NCI-H2171 (cell line): Measurements from ENCODE around the gene FBXO2.
A peak's percentile ranks its signal among the peaks of the same experiment; 100 is the strongest.

Source experiments
- DNase-seq: peaks from one replicate; lab custom pipeline; 2025; lab: John Stamatoyannopoulos, UW

FBXO2 gene, protein sequence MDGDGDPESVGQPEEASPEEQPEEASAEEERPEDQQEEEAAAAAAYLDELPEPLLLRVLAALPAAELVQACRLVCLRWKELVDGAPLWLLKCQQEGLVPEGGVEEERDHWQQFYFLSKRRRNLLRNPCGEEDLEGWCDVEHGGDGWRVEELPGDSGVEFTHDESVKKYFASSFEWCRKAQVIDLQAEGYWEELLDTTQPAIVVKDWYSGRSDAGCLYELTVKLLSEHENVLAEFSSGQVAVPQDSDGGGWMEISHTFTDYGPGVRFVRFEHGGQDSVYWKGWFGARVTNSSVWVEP

DNA sequence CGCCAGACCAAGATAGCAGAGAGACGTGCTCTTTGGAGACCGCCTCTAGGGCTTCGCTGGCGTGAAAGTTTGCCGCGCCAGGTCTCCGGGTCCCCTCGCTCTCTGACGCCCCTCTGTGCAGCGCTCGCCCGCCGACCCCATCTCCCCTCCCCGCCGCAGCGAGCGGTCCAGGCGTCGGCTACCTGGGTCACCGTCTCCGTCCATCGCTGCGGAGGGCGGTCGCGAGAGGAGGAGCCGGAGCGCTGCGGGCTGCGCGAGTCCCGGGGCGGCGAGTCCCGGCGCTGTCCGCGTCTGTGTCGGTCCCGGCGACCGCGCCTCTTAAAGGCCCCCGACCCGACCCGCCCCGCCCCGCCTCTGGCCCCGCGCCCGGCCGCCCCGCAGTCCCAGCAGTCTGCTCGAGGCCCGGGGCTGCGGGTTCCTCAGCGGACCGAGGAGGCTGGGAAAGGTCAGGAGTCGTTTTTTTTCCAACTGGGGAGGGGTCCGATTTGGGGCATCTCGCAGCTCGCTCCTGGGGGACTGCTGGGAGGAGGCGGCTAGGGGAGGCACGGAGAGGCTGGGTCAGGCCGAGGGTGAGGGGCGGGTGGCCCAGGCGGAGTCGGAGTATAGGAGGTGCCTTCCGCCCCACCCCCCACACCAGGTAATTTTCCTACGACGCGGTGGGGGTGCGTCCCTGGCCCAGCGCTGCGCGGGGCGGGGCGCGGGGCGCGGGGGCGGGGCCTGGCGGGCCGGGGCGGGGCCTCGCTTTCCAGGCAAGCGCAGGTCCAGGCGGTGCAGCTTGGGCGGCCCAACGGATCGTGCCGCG lies at the start of gene FBXO2, which contains the start of gene FBXO44:
Gene FBXO2 (minus strand): TSS at position 293 of the 802 bp plus-strand sequence. CDS start 89 bp downstream, at position 204.
Gene FBXO44 (plus strand): TSS at position 741 of the 802 bp plus-strand sequence. CDS start 959 bp downstream, outside the sequence.
- DNase-seq: peak; percentile 44

DNA sequence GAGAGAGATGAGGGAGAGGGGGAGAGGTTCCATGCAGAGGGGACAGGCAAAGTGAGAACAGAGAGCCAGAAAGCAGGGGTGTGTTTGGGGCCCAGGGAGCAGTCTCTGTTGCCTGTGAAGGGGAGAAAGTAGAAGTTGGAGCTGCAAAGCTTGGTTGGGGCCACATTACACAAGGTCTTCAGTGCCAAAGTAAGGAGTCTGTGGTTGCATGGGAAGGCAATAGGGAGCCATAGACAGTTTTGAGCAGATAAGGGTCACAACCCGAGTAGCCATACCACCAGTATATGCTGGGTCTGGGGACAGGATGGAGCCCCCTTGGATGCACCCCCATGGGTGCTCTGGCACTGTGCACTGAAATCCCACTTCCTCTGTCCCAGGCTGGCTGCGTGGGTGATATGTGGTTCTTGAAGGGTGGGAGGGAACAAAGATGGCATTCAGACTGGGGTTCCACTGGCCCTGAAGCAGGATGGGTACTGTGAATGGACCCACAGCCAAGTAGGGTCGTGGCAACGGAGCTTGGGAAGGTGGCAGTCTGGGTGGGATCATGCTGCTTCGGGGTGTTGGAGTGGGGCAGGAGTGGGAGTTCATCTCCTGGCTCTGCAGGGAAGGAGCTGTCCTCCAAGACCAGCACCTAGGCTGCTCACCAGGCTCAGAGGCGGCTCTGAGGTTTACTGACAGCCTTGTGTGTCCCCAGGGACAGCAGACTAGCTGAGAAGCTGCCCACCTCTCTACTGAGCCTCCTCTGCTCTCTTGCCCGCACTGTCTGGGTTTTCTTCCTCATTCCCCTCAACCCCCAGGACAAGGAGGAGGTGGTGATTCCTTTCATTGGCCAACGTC lies 49.3 kb upstream of the FBXO2 start:
- DNase-seq: no peak

DNA sequence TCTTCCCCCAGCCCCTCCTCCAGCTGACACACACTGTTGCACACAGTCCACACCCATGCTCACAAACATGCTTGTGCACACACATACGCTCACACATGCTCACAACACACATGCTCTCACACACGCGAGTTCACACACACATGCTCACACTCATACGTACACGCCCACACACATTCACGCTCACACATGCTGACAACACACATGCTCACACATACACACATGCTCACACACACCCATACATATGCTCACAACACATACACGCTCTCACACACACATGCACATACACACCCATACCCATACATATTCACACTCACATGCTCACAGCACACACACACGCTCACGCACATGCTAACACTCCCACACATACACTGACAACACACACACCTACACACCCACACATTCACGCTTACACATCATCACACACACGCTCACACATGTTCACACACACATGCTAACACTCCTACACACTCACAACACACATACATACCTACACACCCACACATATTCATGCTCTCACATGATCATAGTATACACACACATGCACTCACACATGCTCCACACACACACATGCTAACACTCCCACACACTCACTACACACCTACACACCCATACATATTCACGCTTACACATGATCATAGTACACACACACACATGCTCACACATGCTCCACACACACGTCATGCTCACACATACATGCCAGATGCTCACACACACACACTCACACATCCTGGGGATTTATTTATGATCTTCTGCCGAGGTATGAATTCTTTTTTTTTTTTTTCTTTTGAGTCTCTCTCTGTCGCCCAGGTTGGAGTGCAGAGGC lies 48.0 kb upstream of the FBXO2 start:
- DNase-seq: no peak

DNA sequence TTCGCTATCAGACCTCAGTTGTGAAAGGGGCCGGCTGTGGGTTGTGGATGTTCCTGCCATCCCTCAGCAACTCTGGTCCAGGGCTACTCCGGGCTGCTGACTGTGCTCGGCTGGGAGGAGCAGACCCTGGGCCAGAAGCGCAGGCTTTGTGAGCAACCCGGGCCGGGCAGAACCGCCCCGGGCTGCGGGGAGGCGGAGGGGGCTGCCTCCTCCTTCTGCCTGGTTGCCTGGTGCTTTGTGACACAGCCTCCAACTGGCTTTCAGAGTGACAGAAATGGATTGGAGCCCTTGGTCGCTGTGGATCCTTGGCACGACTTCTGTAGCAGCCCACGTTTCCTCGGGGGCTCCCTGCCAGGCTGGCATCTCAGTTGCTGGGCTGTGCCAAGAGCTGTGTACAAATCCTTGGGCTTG lies 47.3 kb upstream of the FBXO2 start:
- peak; percentile 31 for DNase-seq

DNA sequence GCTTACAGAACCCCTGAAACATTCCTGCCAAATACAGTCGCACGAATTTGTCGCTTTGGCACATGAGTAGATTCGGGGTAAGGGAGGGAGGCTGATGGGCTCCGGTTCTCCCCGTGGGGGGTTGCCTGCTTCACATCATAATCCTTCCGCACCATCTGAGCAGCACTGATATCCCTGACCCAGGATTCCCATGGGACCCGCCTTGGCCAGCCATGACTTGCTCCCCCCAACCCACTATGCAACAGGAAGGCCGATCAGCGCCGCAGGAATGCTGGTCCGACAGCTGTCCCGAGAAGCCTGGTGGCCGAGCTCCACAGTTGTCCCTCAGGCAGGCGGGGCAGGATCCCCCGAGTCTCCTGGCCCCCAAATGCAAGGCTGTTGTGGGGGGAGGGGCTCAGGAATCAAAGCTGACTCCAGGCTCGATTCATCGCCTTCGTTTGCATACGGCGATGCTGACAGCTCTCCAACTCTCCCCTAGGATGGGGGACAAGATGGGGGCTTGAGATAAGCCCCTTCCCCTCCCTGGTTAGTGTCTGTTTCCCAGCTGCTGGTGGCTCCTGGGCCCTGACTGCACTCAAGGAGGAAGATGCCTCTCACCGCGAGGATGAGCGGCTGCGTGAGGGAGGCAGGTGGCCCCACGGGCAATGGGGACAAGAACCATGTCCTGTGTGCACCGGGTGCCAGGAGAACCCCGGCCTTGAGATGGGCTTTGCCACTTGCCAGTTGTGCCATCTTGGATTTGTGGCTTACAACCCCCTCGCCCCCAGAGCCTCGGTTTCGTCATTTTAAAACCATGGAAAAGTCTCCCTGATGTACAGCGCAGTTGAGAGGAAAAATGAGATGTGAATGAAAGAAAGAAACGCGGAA lies 46.6 kb upstream of the FBXO2 start:
- peak; percentile 93 for DNase-seq

DNA sequence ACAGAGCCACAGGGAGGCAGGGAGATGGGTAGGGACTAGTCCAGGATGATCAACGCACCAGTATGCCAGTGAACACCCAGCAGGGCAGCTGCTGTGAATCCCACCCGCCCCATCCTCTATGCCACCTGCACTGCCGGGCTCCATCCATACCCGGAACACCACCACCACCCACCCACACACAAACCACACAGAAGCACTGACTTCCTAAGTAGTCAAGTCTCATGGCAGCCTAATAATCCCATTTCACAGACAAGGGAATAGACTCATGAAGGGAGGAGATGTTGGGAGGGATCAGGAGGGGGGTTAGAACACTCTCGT lies 43.6 kb upstream of the FBXO2 start:
- no peak for DNase-seq

DNA sequence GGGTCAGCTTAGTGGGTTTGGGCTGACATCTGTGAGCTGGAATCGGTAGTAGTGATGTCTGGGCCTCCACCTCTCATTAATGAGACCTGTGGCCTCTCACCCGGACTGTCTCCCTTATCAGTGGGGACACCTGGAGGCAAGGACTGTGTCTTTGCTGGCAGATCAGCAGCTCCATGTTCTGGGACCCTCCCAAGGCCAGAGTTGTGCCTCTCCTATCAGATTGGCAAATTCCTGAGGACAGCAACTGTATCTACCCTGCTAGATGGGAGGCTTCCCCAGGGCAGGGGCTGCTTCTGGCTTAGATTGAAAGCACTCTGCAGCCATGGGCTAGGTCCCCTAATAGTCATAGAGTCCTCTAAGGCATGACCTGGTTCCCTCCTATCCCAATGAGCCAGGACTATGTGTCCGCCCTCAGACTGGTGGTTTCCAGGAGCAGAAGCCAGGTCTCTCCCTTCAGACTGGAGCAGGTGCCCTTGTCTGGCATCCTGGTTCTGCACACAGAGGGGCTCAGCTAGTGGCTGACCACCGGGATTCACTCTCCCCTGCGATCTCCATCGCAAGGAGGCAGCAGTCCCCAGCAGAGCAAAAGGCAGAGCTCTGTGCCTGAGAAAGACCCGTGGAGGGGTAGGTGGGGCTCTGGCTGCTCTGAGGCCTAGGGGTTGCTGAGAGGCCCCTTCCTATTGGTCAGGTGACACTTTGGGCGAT lies 43.1 kb upstream of the FBXO2 start:
- DNase-seq: no peak

DNA sequence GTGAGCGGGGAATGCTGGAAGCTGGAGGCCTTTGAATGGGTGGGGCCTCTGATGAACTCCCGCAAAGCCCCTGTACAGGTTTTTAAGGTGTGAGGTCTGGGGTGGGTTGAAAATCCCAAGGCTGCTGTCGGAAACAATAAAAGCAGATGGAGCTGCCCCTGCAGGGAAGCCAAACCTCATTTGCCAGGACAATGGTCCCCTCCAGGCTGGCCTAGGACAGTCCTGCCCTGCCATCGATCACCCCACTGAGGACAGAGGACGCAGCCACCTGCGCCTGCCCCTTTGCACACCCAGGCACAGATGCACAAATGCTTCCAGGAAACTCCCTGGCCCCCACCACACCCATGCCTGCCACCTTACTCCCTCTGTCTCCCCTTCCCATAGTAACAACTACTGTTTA lies 41.6 kb upstream of the FBXO2 start:
- DNase-seq: no peak

DNA sequence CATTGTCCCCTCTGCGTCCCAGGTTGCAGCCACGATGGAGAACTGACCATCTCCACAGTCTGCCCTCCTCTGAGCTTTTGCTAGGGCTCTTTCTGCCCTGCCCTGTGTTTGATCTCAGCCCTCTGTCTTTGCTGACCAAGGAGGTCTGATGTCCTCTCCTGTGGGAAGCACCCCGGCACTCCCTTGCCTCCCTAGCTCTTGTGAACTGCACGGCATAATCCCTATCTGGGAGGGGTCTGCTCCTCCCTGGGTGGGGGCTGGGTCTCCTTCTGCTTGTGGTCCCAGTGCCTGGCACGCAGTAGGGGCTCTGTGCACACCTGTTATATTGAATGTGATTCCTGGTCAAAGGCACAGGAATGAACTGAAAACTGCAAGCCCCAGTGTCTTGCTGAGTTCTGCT lies 39.7 kb upstream of the FBXO2 start:
- no peak for DNase-seq

DNA sequence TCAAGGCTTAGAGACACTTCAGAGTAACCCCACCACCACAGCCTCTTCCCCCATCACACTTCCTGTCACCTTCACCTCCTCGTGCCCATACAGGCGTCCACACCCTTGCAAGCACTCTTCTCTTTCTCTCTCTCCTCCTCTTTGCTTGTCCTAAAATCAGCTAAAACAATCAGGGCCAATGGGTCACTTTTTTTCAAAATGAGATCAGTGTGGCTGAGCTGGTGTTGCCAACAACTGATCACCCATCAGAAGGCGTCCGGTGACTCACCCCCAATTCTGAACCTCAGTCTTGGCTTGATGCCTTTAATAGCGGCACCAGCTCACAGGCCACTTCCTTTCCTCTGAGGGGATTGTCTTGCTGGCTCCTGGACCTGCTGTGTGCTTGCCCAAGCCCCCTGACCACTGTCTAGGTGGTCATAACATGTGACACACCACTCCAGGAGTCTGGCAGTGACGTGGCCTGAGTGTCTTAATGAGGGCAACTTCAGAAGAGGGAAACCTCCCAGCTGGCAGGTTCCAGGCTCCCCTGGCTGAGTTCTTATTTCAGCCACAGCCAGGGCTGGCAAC lies 38.9 kb upstream of the FBXO2 start:
- DNase-seq: no peak

DNA sequence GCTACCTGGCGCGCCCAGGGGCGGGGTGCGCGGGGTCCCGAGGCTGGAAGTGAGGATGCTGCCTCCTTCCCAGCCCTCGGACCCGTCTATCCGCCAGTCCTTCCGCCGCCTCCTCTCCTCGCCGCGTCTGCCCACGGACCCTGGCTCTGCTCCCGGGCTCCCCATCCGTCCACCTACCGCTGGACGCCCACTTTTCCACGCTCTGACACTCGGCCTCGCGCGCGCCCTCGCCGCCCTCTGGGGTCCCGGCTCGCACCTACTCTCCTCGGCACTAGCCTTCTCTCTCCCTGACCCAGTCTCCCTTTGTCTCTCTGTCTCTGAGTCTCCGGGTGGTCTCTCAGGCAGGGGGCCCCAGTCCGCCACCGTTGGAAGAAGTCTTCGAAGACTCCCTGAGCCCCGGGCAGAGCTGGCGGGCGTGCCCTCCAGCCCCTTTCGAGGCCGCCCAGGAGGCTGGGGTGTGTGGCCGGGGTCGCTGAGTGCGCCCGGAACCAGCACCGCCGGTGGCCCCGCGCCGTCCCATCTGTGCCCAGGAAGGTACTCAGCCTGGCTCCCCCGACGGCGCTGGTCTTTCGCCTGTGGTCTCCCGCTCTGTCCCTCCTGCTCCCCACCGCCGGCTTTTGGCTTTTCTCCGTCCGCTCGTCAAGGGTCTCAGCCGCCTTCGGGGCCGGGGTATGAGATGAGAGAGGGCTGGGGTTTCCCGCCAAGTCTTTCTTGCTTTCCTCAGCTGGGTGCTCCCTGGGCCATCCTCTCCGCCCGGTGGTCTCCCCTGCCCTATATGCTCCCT lies 37.9 kb upstream of the FBXO2 start:
- DNase-seq: no peak

DNA sequence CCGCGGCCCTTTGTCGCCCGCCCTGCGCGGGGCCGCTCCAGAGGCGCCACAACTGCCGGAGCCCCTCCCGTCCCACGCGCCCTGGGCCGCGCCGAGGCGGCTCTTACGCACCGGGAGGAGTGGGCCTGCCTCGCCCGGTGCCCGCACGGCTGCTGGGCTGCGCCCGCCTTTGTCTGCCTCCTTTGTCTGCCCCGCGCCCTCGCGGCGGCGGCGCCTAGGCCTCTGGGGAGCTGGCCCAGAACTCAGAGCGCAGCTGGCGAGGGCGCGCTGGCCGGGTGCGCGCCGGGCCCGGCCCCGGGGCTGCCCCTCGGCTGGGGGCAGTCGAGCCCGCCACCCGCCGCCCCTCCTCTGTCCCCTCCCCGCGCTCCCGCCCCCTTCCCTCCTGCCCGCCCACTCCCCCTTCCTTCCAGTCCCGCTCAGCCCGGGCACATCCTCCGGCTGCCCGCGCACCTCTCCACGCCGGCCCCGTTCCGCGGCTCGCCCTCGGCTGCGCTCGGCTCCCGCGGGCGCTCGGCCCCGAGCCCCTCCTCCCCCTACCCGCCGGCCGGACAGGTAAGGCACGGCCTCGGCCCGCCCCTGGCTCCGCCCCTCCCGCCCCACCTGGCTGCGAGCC lies 37.2 kb upstream of the FBXO2 start, which contains the start of gene DRAXIN:
Gene DRAXIN (plus strand): TSS at position 409 of the 613 bp plus-strand sequence. CDS start 14,549 bp downstream, outside the sequence.
- DNase-seq: peak; percentile 71

DNA sequence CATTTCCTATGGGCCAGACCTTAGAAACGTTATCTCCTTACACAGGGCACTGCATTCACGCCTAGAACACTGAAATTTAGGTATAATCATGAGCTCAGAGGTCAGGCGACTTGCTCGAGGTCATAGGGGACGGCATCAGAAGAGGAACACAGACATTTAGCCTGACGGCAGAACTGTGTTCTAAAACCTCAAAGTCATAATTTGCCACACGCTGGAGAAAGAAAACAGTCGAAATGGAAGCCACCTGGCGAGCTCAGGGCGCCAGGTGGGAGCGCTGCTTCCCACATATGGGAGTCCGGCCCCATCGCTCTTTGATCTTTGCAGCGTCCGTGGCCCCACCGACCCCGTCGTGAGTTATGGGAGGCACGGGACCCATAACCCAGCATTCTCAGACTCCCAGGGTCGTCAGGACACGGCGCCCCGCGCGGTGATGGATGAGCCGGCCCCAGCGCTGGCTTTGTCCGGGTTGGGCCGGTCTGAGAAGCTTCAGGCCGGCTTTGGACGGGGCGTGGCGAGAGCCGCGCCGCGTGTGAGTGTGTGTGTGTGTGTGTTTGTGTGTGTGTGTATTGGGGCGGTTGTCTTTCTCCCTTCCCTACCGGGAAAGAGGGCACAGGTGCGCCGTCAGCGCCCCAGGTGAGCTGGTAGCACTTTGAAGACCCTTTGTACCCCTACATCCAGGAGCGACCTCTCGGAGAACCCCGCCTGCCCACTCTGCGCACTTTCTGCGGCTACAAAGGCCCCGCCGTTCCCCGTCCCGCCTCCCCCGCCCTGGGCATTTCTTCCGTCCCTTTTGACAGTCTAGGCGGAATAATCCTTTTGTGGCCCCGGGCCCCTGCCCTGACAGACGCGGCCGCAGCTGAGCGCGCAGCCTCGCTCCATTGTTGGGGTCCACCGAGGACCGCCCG lies 36.4 kb upstream of the FBXO2 start:
- peak; percentile 40 for DNase-seq

DNA sequence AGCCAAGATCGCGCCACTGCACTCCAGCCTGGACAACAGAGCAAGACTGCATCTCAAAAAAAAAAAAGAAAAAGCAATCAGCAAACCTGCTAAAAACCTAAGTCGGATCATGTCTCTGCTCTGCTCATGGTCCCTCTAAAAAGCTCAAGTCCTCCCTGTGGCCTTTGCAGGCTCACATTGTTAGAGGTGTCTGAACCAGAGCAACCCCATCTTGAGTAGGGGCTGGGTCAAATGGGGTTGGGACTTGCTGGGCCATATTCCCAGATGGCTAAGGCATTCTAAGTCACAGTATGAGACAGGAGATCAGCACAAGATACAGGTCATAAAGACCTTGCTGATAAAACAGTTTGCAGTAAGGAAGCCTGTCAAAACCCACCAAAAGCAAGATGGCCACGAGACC lies 34.3 kb upstream of the FBXO2 start:
- DNase-seq: no peak

DNA sequence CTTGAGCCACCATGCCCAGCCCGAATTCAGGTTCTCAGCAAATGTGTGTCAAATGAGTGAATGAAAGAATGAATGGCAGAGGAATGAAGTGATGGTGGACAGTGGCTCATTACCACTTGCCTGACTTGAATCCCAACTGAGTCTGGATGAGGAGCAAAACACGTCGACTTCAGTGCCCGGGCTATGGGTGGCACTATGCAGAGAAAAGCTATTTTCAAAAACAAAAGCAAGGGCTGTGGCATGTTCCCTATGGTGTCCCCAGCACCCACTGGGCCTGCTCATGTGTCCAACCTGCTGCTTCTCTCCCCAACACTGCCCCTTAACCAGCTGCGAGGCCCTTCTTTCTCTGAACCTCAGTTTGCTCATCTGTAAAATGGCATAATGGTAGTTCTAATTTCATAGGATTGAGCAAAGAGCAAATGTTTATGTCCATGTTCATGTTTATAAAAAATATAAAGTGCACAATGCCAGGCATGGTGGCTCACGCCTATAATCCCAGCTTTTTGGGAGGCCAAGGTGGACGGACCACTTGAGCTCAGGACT lies 31.1 kb upstream of the FBXO2 start:
- DNase-seq: no peak

DNA sequence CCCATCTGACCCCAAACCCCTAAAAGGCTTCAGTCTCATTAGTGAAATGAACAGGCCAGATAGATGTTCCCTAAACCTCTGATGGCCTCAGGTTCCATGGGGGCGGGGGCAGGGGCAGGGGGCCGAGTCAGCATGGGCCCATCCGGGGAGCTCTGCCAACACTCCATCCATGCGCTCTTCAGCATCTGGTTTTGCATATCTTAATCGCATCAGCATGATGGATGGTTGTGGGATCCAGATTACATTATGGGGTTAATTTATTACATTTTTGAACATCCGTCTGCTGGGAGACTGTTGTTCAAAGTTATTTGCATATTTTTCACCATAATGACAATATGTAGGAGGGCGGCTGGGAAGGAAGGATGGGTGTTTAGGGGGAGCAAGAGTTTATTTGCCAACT lies 29.8 kb upstream of the FBXO2 start:
- peak; percentile 42 for DNase-seq

DNA sequence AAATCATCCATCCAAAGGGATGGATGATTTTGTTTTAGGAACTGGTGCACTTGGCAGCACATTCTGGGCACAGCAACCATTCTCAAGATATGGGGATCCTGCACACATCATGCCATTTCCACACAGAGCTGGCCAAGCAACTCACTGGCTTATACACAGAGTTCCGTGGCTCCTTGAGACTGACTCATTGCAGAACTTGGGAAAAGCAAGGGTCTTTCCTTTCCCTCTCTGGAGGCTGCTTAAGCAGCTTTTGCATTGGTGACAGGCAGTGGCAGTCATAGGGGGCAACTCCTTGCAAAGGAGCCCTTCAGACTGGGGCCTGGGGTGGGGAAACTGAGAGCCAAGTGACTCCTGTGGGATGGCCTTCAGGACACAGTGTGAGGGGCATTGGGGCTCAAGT lies 28.6 kb upstream of the FBXO2 start:
- no peak for DNase-seq
